Endothelial cell (in vitro differentiated cells): ENCODE results near the gene GIPC3. TPM values are rescaled to one million over a fixed set of nuclear protein-coding genes. Genes with fewer than 3 reads are reported as not detected.
"Not testable (repeated sequence)": the region's sequence is repeated elsewhere in the genome, so short reads cannot be mapped to it uniquely, and the experiment has no call there.

ENCODE experiments used
- DNase-seq: peaks from one replicate; pipeline ENCODE4 v3.0.0; 2021; ENCODE audit warnings: low spot score
- H3K27ac Mint-ChIP-seq: one replicate; pipeline ENCODE4 v1.8.0; 2021; ENCODE audit warnings: mixed read lengths, inconsistent platforms; ENCODE audit not compliant: unreplicated experiment
- H3K27me3 Mint-ChIP-seq: one replicate; pipeline ENCODE4 v1.8.0; 2021; ENCODE audit warnings: mild to moderate bottlenecking, moderate library complexity, mixed read lengths, inconsistent platforms; ENCODE audit not compliant: unreplicated experiment
- H3K36me3 Mint-ChIP-seq: one replicate; pipeline ENCODE4 v1.8.0; 2021; ENCODE audit warnings: mild to moderate bottlenecking, low read depth, mixed read lengths, inconsistent platforms; ENCODE audit not compliant: unreplicated experiment
- H3K4me1 Mint-ChIP-seq: one replicate; pipeline ENCODE4 v1.8.0; 2021; ENCODE audit warnings: mild to moderate bottlenecking, mixed read lengths, inconsistent platforms; ENCODE audit not compliant: unreplicated experiment
- H3K4me3 Mint-ChIP-seq: one replicate; pipeline ENCODE4 v1.8.0; 2021; ENCODE audit warnings: mild to moderate bottlenecking, mixed read lengths, inconsistent platforms; ENCODE audit not compliant: unreplicated experiment
- H3K9me3 Mint-ChIP-seq: one replicate; pipeline ENCODE4 v1.8.0; 2021; ENCODE audit warnings: mixed read lengths, inconsistent platforms; ENCODE audit not compliant: unreplicated experiment
- CTCF ChIP-seq: fragments of 200-600 bp; sonication (generic); IDR thresholded peaks from one replicate; pipeline ENCODE4 v1.5.0; 2021; ENCODE audit warnings: antibody characterized with exemption; ENCODE audit not compliant: unreplicated experiment
- total RNA-seq: library from RNA; stranded (reverse); fragmentation: NEBNext Ultra II Directional; extraction: Animal tissue kit (Norgen Biotek cat#: 25700); gene quantifications from one replicate; pipeline ENCODE4 v1.2.1, GENCODE V29; 2021; ENCODE audit not compliant: unreplicated experiment

GIPC3 gene
- total RNA-seq, 1 donor from 2014 or later, result 11.0 TPM

- no peak for TF ChIP-seq CTCF
- H3K4me3 Mint-ChIP-seq, result peak overlapping the region; percentile 31
- no peak overlapping the region for H3K27ac Mint-ChIP-seq
- no peaks in the 10 kb centered on the region for H3K9me3 Mint-ChIP-seq
- H3K36me3 Mint-ChIP-seq, result peaks cover 12% of the 10 kb centered on the region
- peaks cover 26% of the 10 kb centered on the region for H3K27me3 Mint-ChIP-seq
- peaks cover 11% of the 10 kb centered on the region for H3K4me1 Mint-ChIP-seq
- DNase-seq, result peak; percentile 42
These were observed 8.4 kb upstream of the GIPC3 start for GRCh38 chr19:3576696-3577443.

GRCh38 chr19:3577723-3578344 is 7.4 kb upstream of the GIPC3 start:
- no peak overlapping the region for H3K27ac Mint-ChIP-seq
- H3K27me3 Mint-ChIP-seq, result peaks cover 26% of the 10 kb centered on the region
- peaks cover 11% of the 10 kb centered on the region for H3K4me1 Mint-ChIP-seq
- no peak overlapping the region for H3K4me3 Mint-ChIP-seq
- no peak for DNase-seq
- no peak for TF ChIP-seq CTCF
- H3K9me3 Mint-ChIP-seq, result no peaks in the 10 kb centered on the region
- H3K36me3 Mint-ChIP-seq, result peaks cover 12% of the 10 kb centered on the region

- peaks cover 26% of the 10 kb centered on the region for H3K27me3 Mint-ChIP-seq
- no peak for TF ChIP-seq CTCF
- no peak overlapping the region for H3K4me3 Mint-ChIP-seq
- peaks cover 12% of the 10 kb centered on the region for H3K36me3 Mint-ChIP-seq
- DNase-seq, result no peak
- no peak overlapping the region for H3K27ac Mint-ChIP-seq
- peaks cover 11% of the 10 kb centered on the region for H3K4me1 Mint-ChIP-seq
- no peaks in the 10 kb centered on the region for H3K9me3 Mint-ChIP-seq
These were observed 6.9 kb upstream of the GIPC3 start for GRCh38 chr19:3578390-3578789.

- no peak overlapping the region for H3K4me3 Mint-ChIP-seq
- TF ChIP-seq CTCF, result no peak
- peaks cover 6% of the 10 kb centered on the region for H3K4me1 Mint-ChIP-seq
- DNase-seq, result no peak
- H3K9me3 Mint-ChIP-seq, result no peaks in the 10 kb centered on the region
- peaks cover 18% of the 10 kb centered on the region for H3K27me3 Mint-ChIP-seq
- H3K36me3 Mint-ChIP-seq, result peaks cover 1% of the 10 kb centered on the region
- no peak overlapping the region for H3K27ac Mint-ChIP-seq
These were observed 4.9 kb upstream of the GIPC3 start for GRCh38 chr19:3580156-3580934.

- H3K4me3 Mint-ChIP-seq, DNase-seq, H3K36me3 Mint-ChIP-seq, H3K27ac Mint-ChIP-seq, H3K4me1 Mint-ChIP-seq, H3K9me3 Mint-ChIP-seq: not testable (repeated sequence)
- H3K27me3 Mint-ChIP-seq, result peaks cover 14% of the 10 kb centered on the region
These were observed 3.5 kb upstream of the GIPC3 start for GRCh38 chr19:3581792-3582191.

- H3K36me3 Mint-ChIP-seq, H3K9me3 Mint-ChIP-seq, H3K4me3 Mint-ChIP-seq, H3K4me1 Mint-ChIP-seq, H3K27ac Mint-ChIP-seq, DNase-seq, H3K27me3 Mint-ChIP-seq: not testable (repeated sequence)
These were observed 1.1 kb upstream of the GIPC3 start for GRCh38 chr19:3584036-3584802.
